Endodermal cell (in vitro differentiated cells): Measurements from ENCODE around the gene EIF2S3. TPM values are rescaled to one million over a fixed set of nuclear protein-coding genes. Genes with fewer than 3 reads are reported as not detected.

Experiments used
- DNase-seq: peaks from one replicate; pipeline ENCODE4 v3.0.0-alpha.2; 2017
- H3K27ac ChIP-seq: 2 replicates; pipeline ENCODE4 v1.5.1; 2013; ENCODE audit warnings: mild to moderate bottlenecking, low read depth, low read length, moderate library complexity
- H3K27me3 ChIP-seq: 2 replicates; pipeline ENCODE4 v1.6.1; 2013; ENCODE audit warnings: mild to moderate bottlenecking, low read length, moderate library complexity; ENCODE audit not compliant: insufficient read depth, control insufficient read depth, poor library complexity, severe bottlenecking
- H3K36me3 ChIP-seq: 2 replicates; pipeline ENCODE4 v1.7.0; 2013; ENCODE audit warnings: mild to moderate bottlenecking, low read length, moderate library complexity; ENCODE audit not compliant: control insufficient read depth, insufficient read depth
- H3K4me1 ChIP-seq: one replicate; pipeline ENCODE4 v1.7.0; 2013; ENCODE audit warnings: low read length; ENCODE audit not compliant: control insufficient read depth, insufficient read depth
- H3K4me3 ChIP-seq: 2 replicates; pipeline ENCODE4 v1.5.1; 2013; ENCODE audit warnings: mild to moderate bottlenecking, low read length, moderate library complexity
- H3K9ac ChIP-seq: 2 replicates; pipeline ENCODE4 v1.6.1; 2013; ENCODE audit warnings: mild to moderate bottlenecking, low read length, moderate library complexity; ENCODE audit not compliant: poor library complexity, severe bottlenecking; ENCODE audit errors: extremely low read depth
- H3K9me3 ChIP-seq: 2 replicates; pipeline ENCODE4 v1.6.1; 2013; ENCODE audit warnings: mild to moderate bottlenecking, low read length, moderate library complexity; ENCODE audit not compliant: control insufficient read depth
- H3K27ac Mint-ChIP-seq: 2 replicates; pipeline ENCODE4 v1.8.0; 2020; ENCODE audit warnings: mixed read lengths
- H3K27me3 Mint-ChIP-seq: 2 replicates; pipeline ENCODE4 v1.8.0; 2021; ENCODE audit warnings: mild to moderate bottlenecking, mixed read lengths; ENCODE audit not compliant: insufficient read depth
- H3K36me3 Mint-ChIP-seq: 2 replicates; pipeline ENCODE4 v1.8.0; 2020; ENCODE audit warnings: low read depth, mixed read lengths
- H3K4me1 Mint-ChIP-seq: 2 replicates; pipeline ENCODE4 v1.8.0; 2020; ENCODE audit warnings: mixed read lengths
- H3K4me3 Mint-ChIP-seq: 2 replicates; pipeline ENCODE4 v1.8.0; 2020; ENCODE audit warnings: mild to moderate bottlenecking, moderate library complexity, mixed read lengths
- H3K9me3 Mint-ChIP-seq: 2 replicates; pipeline ENCODE4 v1.8.0; 2020; ENCODE audit warnings: mild to moderate bottlenecking, mixed read lengths
- CTCF ChIP-seq: fragments of 200-600 bp; sonication (generic); conservative IDR thresholded peaks from 2 replicates; pipeline ENCODE4 v1.5.0; 2021; ENCODE audit warnings: antibody characterized with exemption, mild to moderate bottlenecking
- WGBS, 2 experiments: methylation state at CpG; one replicate each; pipeline versions ENCODE4 v1.1.5 to v1.1.7; 2013; ENCODE audit warnings: missing lambda C conversion rate in 2 of 2, mixed read lengths in 1 of 2; ENCODE audit not compliant: insufficient coverage in 1 of 2, insufficient read length in 1 of 2; 5-methylcytosine and 5-hydroxymethylcytosine counted together
- total RNA-seq, 2 donors: library from RNA; stranded (reverse); fragmentation: NEBNext Ultra II Directional in 1 of 2; extraction: Animal tissue kit (Norgen Biotek cat#: 25700) in 1 of 2; gene quantifications; 2 replicates in 1 of 2; 3 replicates in 1 of 2; pipeline ENCODE4 v1.2.1, GENCODE V29; 2021

EIF2S3 gene
- total RNA-seq, 2 donors from 2014 or later: 209 to 458 TPM

- WGBS, 2 experiments: 96% methylated on average over 9 of the region's 9 CpGs; no CpG with 5 or more reads in 1 of the 2 experiments
- H3K27ac Mint-ChIP-seq: no peak overlapping the region
Measured at GRCh38 chrX:24017674-24018073, 37.1 kb upstream of the EIF2S3 start.

GRCh38 chrX:24018809-24019208 lies 35.9 kb upstream of the EIF2S3 start:
- no peaks in the 10 kb centered on the region for H3K9me3 Mint-ChIP-seq
- Histone ChIP-seq H3K27ac (no peak overlapping the region), H3K9ac (no peak overlapping the region), H3K9me3 (no peaks in the 10 kb centered on the region), H3K27me3 (no peaks in the 10 kb centered on the region), H3K36me3 (no peaks in the 10 kb centered on the region), H3K4me1 (no peaks in the 10 kb centered on the region), H3K4me3 (no peak overlapping the region)
- no peak for TF ChIP-seq CTCF
- no peaks in the 10 kb centered on the region for H3K4me1 Mint-ChIP-seq
- no peak overlapping the region for H3K27ac Mint-ChIP-seq
- no peak overlapping the region for H3K4me3 Mint-ChIP-seq
- peaks cover 17% of the 10 kb centered on the region for H3K36me3 Mint-ChIP-seq
- no peaks in the 10 kb centered on the region for H3K27me3 Mint-ChIP-seq
- DNase-seq: no peak
- WGBS, 2 experiments: 100% methylated on average over 2 of the region's 4 CpGs; no CpG with 5 or more reads in 1 of the 2 experiments

More at GRCh38 chrX:24017674-24018073, 37.1 kb upstream of the EIF2S3 start:
- Mint-ChIP-seq H3K4me3 (no peak overlapping the region), H3K9me3 (no peaks in the 10 kb centered on the region), H3K4me1 (no peaks in the 10 kb centered on the region), H3K36me3 (peaks cover 14% of the 10 kb centered on the region), H3K27me3 (no peaks in the 10 kb centered on the region)
- no peak overlapping the region for H3K27ac ChIP-seq
- no peak overlapping the region for H3K4me3 ChIP-seq
- H3K4me1 ChIP-seq: no peaks in the 10 kb centered on the region
- H3K36me3 ChIP-seq: no peaks in the 10 kb centered on the region
- H3K27me3 ChIP-seq: no peaks in the 10 kb centered on the region
- no peaks in the 10 kb centered on the region for H3K9me3 ChIP-seq
- no peak overlapping the region for H3K9ac ChIP-seq
- no peak for TF ChIP-seq CTCF
- DNase-seq: no peak

GRCh38 chrX:24019448-24019847 lies 35.3 kb upstream of the EIF2S3 start:
- Mint-ChIP-seq H3K4me1 (no peaks in the 10 kb centered on the region), H3K9me3 (no peaks in the 10 kb centered on the region), H3K36me3 (peaks cover 17% of the 10 kb centered on the region), H3K27me3 (no peaks in the 10 kb centered on the region), H3K4me3 (no peak overlapping the region), H3K27ac (no peak overlapping the region)
- 97 to 100% methylated on average over 1 to 6 of the region's 7 CpGs for WGBS, 2 experiments
- no peak for DNase-seq
- H3K27me3 ChIP-seq: no peaks in the 10 kb centered on the region
- TF ChIP-seq CTCF: no peak
- no peak overlapping the region for H3K9ac ChIP-seq
- H3K9me3 ChIP-seq: no peaks in the 10 kb centered on the region
- H3K4me3 ChIP-seq: no peak overlapping the region
- no peak overlapping the region for H3K27ac ChIP-seq
- no peaks in the 10 kb centered on the region for H3K4me1 ChIP-seq
- H3K36me3 ChIP-seq: no peaks in the 10 kb centered on the region
